Activated T-helper 9 cell treated with anti-CD3 and anti-CD28 coated beads, Interleukin-2, amount 50 U/mL, for 16 hours (primary cell): Measurements from ENCODE around the gene MYZAP.

ENCODE experiments used
- DNase-seq: peaks from one replicate; pipeline ENCODE4 v3.0.0-alpha.2; 2020; ENCODE audit warnings: low read depth

The MYZAP gene

GRCh38 chr15:57626713-57627440 lies 35.2 kb downstream of the MYZAP start:
- no peak for DNase-seq

DNA sequence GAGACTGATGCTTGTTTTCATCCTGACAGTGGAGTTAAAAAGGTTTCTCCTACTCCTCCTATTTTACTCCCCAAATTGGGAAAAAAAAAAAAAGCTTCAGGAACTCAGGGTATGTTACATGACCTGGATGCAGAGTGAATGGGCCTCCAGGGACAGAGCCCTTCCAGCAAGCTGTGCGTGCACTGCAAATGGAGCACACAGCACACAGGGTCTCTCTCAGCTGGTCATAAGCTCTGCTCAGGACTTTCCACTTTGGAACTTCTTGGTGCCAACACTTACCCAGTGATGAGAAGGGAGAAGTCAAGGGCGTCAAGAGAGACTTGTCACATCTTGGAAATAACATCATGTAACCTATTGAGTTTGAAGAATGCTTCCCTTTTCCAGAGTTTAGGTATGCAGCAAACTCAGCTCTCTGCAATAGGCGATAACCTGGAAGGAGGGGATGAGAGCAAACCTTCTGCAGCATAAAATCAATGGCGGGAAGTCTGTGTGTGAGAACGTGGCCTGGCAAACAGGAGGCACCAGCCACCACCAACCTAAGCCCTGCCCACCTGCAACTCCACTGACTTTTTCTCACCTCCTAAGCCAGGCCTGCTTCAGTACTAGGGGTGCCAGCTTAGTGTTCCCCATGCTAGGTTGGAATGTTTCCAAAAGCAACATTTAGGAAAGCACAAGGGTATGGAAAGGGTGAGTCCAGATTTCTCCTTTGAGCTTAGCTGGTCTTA lies 39.8 kb downstream of the MYZAP start:
- DNase-seq = no peak

- no peak for DNase-seq
Measured at GRCh38 chr15:57634290-57634689, 42.6 kb downstream of the MYZAP start.

DNA sequence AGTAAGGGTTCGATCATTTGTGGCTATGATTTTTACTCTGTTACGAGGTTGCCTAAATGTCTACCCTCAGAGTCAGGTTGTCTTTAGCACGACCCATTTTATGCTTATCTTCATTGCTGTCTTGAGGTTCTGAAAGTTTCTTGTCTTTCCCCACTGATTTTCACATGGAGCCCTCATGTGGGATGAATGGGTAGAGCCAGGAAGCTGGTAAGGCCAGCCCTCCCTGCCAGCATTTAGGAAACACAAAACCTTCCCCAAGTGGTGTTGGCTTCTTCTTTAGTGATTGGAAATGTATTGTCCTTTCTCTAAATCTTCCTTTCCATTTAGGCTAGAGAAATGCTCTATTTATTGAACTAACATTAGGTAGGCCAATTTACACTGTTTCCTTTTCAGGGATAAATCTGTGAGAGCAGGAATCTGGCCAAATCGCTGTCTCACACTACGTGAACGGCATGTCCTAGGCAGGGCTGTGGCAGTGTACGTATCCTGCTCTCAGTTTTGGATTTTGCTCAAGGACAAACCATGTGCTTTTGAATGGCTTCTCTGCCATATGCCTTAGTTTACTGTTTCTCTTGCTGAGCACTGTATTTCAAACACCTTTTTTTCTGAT lies 43.7 kb downstream of the MYZAP start:
- DNase-seq = no peak

GRCh38 chr15:57637846-57638245 lies 46.1 kb downstream of the MYZAP start:
- no peak for DNase-seq

GRCh38 chr15:57639306-57639705 lies 47.6 kb downstream of the MYZAP start:
- no peak for DNase-seq

DNA sequence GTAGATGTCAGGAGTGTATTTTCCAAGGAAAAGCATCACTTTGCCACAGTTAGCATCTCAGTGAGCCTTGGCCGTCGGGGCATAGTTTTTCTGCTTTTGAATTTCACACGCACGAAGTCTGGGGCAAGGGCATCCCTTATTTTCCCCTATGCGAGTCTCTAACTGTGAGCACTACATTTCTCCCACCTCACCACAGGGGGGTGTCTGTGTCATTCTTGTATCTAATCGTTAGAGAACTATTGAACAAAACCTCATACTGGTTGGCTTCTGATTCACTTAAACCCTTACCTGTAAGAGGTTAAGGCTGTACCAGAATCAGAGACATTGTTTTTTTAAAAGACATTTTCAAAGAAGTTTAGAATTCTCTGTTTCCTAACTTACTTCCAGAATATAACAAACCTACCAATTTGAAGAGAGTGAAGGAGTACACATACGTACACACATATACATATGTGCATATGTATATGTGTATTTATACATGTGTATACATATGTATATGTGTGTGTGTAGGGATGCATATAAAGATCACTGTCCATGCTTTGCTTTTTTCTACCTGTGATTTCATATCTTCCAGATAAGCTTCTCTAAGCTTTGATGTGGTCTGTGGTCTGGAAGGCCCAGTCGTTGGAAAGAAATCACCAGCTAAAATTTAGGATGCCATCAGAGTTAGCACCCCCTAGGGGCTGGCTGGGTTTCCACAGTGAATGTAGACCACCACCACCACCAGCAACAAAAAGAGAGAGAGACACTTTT lies 49.4 kb downstream of the MYZAP start:
- DNase-seq = no peak

- no peak for DNase-seq
Measured at GRCh38 chr15:57643826-57644225, 52.1 kb downstream of the MYZAP start.

- no peak for DNase-seq
Measured at GRCh38 chr15:57646087-57646486, 54.4 kb downstream of the MYZAP start.

GRCh38 chr15:57647071-57647790 lies 55.5 kb downstream of the MYZAP start:
- DNase-seq = no peak

GRCh38 chr15:57647791-57648130 lies 56.1 kb downstream of the MYZAP start:
- no peak for DNase-seq

GRCh38 chr15:57649138-57649537 lies 57.4 kb downstream of the MYZAP start:
- DNase-seq = no peak

GRCh38 chr15:57651445-57651844 lies 59.7 kb downstream of the MYZAP start:
- no peak for DNase-seq

DNA sequence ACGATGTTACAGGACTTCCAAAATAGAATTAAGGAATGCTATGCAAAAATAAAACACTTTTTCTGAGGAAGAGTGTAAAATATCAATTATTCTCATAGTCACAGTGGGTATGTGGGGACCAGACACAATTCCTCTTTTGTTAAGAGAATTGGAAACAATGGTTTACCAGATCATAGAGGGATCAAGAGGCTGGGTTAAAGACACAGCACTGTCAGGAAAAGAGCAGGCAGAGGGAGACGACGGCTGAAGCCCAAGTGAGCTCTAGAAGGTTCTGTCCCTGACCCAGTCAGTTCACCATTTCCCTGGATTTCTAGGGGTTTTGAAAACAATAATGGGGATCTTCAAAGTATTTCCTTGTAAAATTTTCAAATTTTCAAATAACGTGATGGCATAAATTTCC lies 60.8 kb downstream of the MYZAP start:
- no peak for DNase-seq

- no peak for DNase-seq
Measured at GRCh38 chr15:57654153-57654852, 62.6 kb downstream of the MYZAP start.

DNA sequence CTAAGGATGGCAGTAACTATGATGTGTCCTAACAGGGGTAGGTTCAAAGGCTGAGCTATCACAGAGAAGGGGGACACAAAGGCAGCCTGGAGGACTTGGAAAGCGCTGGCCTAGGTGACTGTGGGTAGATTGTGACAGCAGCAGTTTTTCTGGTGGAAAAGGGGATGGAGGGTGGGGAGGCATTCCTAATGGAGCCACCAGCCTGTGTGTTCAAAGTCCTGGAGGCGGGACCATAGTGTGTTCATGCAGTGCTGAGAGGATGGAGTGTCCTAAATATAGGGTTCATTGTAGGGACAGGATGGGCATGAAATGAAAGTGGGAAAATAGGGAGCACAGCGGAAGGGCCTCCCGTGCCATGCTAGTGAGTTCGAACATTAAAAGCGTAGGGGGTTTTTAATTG lies 63.3 kb downstream of the MYZAP start:
- DNase-seq = no peak

DNA sequence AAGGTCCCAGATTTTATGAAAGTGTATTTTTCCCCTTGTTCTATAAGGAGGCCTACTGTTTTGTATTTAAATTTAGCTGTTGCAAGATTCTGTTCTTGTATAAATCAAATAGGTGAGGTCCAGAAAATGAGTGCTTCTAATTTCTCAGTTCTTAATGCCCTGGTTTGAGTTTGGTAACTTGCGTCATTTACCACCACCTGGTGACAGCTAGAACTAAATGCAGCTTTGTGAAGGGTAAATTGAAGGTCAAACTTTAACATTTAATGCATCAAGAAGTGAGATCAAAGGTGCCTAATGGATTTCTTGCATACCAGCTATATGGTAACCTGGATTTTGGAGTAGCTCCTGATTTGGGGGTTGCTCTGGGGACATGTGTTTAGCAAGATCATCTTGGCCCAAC lies 64.1 kb downstream of the MYZAP start:
- no peak for DNase-seq

- DNase-seq = no peak
Measured at GRCh38 chr15:57656434-57656833, 64.7 kb downstream of the MYZAP start.

- DNase-seq = no peak
Measured at GRCh38 chr15:57657619-57658018, 65.9 kb downstream of the MYZAP start.

GRCh38 chr15:57662091-57662744 lies 70.5 kb downstream of the MYZAP start:
- DNase-seq = no peak

DNA sequence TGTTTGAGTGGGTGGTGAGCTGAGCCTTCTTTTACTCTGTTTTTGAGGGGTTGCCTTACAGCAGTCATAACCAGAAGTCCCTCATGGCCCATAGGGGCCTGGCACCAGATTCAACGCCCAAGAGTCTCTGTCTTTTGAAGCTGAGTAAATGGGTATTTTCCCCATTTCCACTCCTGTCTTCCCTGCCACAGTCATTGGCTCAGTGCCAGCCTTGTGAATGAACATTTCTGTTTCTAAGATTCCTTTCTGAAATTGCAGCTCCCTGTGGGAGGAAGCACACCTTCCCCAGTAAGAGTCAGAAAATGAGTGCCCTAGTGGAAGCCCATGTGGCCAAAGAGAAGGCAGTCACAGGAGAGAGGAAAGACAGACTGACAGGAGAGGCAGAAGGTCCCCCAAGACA lies 71.1 kb downstream of the MYZAP start:
- no peak for DNase-seq
